Neuron (in vitro differentiated cells): ENCODE results near the gene RPN1.
"Not testable (repeated sequence)": the region's sequence is repeated elsewhere in the genome, so short reads cannot be mapped to it uniquely, and the experiment has no call there.

ENCODE experiments used
- H2AFZ ChIP-seq: one replicate; pipeline ENCODE4 v1.6.1; 2013; ENCODE audit warnings: low read depth, mild to moderate bottlenecking, inconsistent platforms, low read length, moderate library complexity
- H3K27me3 ChIP-seq: one replicate; pipeline ENCODE4 v1.6.1; 2013; ENCODE audit warnings: low read length; ENCODE audit not compliant: insufficient read depth
- H3K36me3 ChIP-seq: one replicate; pipeline ENCODE4 v1.6.1; 2013; ENCODE audit warnings: low read length; ENCODE audit not compliant: insufficient read depth
- H3K4me1 ChIP-seq: one replicate; pipeline ENCODE4 v1.6.1; 2013; ENCODE audit warnings: low read length; ENCODE audit not compliant: insufficient read depth
- H3K4me3 ChIP-seq: 2 replicates; pipeline ENCODE4 v1.5.1; 2013; ENCODE audit warnings: mild to moderate bottlenecking, low read length, moderate library complexity
- H3K9me3 ChIP-seq: one replicate; pipeline ENCODE4 v1.6.1; 2013; ENCODE audit warnings: low read length

The RPN1 gene

GRCh38 chr3:128591738-128592426, 58.7 kb downstream of the RPN1 start:
- Histone ChIP-seq H3K9me3 (peaks cover 2% of the 10 kb centered on the region), H3K36me3 (no peaks in the 10 kb centered on the region), H3K4me1 (peaks cover 19% of the 10 kb centered on the region), H3K4me3 (no peak overlapping the region), H3K27me3 (no peaks in the 10 kb centered on the region), H2AFZ (no peak overlapping the region)

- H2AFZ ChIP-seq = no peak overlapping the region
- H3K9me3 ChIP-seq = peaks cover 2% of the 10 kb centered on the region
- H3K36me3 ChIP-seq = no peaks in the 10 kb centered on the region
- H3K4me1 ChIP-seq = peaks cover 19% of the 10 kb centered on the region
- H3K4me3 ChIP-seq = no peak overlapping the region
- H3K27me3 ChIP-seq = no peaks in the 10 kb centered on the region
These were observed 59.7 kb downstream of the RPN1 start for GRCh38 chr3:128590948-128591347.

DNA sequence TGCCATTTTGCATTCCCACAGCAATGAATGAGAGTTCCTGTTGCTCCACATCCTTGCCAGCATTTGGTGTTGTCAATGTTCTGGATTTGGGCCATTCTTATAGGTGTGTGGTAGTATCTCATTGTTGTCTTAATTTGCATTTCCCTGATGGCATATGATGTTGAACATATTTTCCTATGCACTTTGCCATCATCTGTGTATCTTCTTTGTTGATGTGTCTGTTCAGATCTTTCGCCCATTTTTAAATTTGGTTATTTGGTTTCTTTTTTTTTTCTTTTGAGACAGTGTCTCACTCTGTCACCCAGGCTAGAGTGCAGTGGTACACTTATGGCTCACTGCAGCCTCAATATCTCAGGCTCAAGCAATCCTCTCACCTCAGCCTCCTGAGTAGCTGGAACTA, 60.6 kb downstream of the RPN1 start:
- H2AFZ ChIP-seq, H3K27me3 ChIP-seq, H3K36me3 ChIP-seq, H3K4me3 ChIP-seq, H3K9me3 ChIP-seq: not testable (repeated sequence)
- H3K4me1 ChIP-seq = peaks cover 19% of the 10 kb centered on the region

- Histone ChIP-seq H3K4me3 (no peak overlapping the region), H3K4me1 (peaks cover 7% of the 10 kb centered on the region), H3K9me3 (peaks cover 2% of the 10 kb centered on the region), H2AFZ (no peak overlapping the region), H3K36me3 (no peaks in the 10 kb centered on the region), H3K27me3 (no peaks in the 10 kb centered on the region)
These were observed 62.5 kb downstream of the RPN1 start for GRCh38 chr3:128588147-128588546.

- H3K36me3 ChIP-seq = no peaks in the 10 kb centered on the region
- no peaks in the 10 kb centered on the region for H3K4me1 ChIP-seq
- peaks cover 2% of the 10 kb centered on the region for H3K9me3 ChIP-seq
- no peak overlapping the region for H2AFZ ChIP-seq
- H3K27me3 ChIP-seq = no peaks in the 10 kb centered on the region
- H3K4me3 ChIP-seq = no peak overlapping the region
These were observed 63.2 kb downstream of the RPN1 start for GRCh38 chr3:128587391-128587790.

GRCh38 chr3:128586932-128587331, 63.7 kb downstream of the RPN1 start:
- not testable (repeated sequence) for H3K27me3 ChIP-seq, H3K36me3 ChIP-seq, H3K4me3 ChIP-seq, H3K9me3 ChIP-seq, H3K4me1 ChIP-seq, H2AFZ ChIP-seq

DNA sequence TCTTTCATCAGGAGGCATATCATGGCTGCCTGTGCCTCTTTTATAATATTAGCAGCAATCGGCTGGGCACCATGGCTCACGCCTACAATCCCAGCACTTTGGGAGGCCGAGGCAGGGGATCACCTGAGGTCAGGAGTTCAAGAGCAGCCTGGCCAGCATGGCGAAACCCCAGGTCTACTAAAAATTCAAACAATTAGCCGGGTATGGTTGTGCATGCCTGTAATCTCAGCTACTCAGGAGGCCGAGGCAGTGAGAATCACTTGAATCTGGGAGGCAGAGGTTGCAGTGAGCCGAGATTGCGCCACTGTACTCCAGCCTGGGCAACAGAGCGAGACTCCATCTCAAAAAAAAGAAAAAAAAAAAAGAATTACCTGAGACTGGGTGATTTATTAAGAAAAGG, 64.2 kb downstream of the RPN1 start:
- H3K27me3 ChIP-seq, H3K9me3 ChIP-seq, H2AFZ ChIP-seq, H3K36me3 ChIP-seq, H3K4me1 ChIP-seq, H3K4me3 ChIP-seq: not testable (repeated sequence)

DNA sequence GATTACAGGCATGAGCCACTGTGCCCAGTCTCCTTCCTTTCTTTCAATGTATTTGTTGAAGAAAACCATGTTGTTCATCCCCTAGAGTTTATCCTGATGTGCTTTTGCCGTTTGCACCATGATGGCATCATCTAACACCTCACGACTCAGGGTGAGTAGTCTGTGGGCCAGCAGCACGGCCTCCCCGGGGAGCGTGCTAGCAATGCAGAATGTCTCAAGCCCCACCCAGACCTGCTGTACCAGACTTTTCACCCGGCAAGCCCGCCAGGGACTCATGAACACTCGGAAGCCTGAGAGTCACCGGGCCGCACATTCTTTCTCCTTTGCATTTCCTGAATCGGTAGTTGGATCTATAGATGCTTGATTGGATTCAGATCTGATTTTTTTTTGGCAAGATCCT, 64.6 kb downstream of the RPN1 start:
- Histone ChIP-seq H3K4me1 (no peaks in the 10 kb centered on the region), H3K36me3 (no peaks in the 10 kb centered on the region), H3K4me3 (no peak overlapping the region), H3K27me3 (no peaks in the 10 kb centered on the region), H2AFZ (no peak overlapping the region), H3K9me3 (peaks cover 1% of the 10 kb centered on the region)

GRCh38 chr3:128585189-128585588, 65.4 kb downstream of the RPN1 start:
- no peaks in the 10 kb centered on the region for H3K9me3 ChIP-seq
- no peak overlapping the region for H2AFZ ChIP-seq
- no peaks in the 10 kb centered on the region for H3K36me3 ChIP-seq
- no peaks in the 10 kb centered on the region for H3K4me1 ChIP-seq
- H3K27me3 ChIP-seq = no peaks in the 10 kb centered on the region
- H3K4me3 ChIP-seq = no peak overlapping the region

DNA sequence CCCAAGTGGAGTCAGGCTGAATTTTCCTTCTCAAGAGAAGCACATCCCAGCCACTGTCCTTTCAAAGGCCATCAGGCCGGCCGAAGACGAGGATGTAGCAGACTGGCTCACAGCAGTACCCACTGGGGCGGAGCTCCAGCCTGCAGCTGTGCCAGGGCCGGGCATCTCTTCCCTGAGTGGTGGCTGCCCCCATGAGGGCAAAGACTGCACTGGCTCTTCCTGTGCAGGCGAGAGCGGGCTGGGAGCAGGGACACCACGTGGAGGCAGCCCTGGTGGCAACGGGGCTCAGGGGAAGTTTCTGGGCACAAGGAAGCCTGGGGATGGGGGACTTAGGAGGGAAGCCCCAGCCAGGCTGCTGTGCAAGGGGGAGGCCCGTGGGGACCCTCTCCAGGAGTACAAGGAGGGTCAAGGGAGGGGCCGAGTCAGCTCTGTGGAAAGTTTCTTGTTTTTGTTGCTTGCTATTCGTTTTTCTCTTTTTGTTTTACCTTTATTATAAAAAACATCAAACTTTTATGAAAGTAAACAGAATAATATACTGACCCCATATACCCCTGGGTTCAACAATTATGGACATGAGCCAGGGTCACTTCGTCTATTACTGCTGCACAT, 66.1 kb downstream of the RPN1 start:
- Histone ChIP-seq H3K4me1 (no peaks in the 10 kb centered on the region), H3K9me3 (peaks cover 3% of the 10 kb centered on the region), H3K4me3 (no peak overlapping the region), H2AFZ (no peak overlapping the region), H3K27me3 (no peaks in the 10 kb centered on the region), H3K36me3 (no peaks in the 10 kb centered on the region)

DNA sequence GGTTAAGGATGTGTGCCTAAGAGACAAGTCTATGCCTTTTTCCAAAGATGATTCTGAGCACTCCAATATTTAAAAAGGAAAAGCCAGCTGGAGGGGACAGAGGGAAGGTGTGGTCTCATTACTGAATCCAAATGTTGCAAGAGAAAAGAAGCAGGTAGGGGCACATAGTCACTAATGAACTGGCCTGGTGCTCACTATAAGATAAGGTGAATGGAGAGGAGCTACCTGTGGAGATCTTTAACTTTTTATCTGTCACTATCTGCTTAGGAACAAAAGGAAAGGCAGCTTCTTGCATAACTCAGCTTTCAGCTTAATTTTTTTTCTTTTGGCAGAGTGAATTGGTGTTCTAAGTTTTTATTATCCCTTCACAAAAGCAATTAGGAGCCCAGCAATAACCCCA, 69.1 kb downstream of the RPN1 start:
- Histone ChIP-seq H3K4me1 (peaks cover 13% of the 10 kb centered on the region), H3K9me3 (peaks cover 3% of the 10 kb centered on the region)

GRCh38 chr3:128579927-128580326, 70.7 kb downstream of the RPN1 start:
- Histone ChIP-seq H2AFZ (no peak overlapping the region), H3K4me1 (peaks cover 13% of the 10 kb centered on the region), H3K9me3 (peaks cover 3% of the 10 kb centered on the region), H3K4me3 (no peak overlapping the region), H3K27me3 (no peaks in the 10 kb centered on the region), H3K36me3 (no peaks in the 10 kb centered on the region)

More for the DNA sequence above, 69.1 kb downstream of the RPN1 start:
- Histone ChIP-seq H3K27me3 (no peaks in the 10 kb centered on the region), H2AFZ (no peak overlapping the region), H3K4me3 (no peak overlapping the region), H3K36me3 (no peaks in the 10 kb centered on the region)

- H3K4me1 ChIP-seq = peaks cover 13% of the 10 kb centered on the region
- no peaks in the 10 kb centered on the region for H3K36me3 ChIP-seq
- no peak overlapping the region for H3K4me3 ChIP-seq
- H3K27me3 ChIP-seq = no peaks in the 10 kb centered on the region
- H3K9me3 ChIP-seq = peaks cover 3% of the 10 kb centered on the region
- no peak overlapping the region for H2AFZ ChIP-seq
These were observed 72.3 kb downstream of the RPN1 start for GRCh38 chr3:128578346-128578745.

DNA sequence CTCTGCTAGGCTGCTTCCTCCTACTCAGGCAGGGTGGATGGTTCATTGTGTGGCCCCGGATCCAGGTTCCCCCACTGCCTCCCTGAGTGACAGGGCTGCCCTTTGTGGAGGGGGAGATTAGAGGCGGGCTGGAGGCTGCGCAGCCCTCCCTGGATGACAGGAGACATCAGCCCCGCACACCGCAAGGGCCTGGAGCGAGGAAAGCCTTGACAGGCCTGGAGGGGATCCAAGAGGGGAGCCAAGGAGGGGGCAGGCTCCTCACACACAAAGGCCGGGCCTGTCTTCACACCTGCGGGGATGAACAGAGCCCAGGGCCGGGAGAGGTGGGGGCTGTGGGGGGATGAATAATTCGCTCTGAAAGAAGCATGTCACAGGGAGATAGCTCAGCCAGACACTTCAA, 72.9 kb downstream of the RPN1 start:
- Histone ChIP-seq H3K4me1 (peaks cover 13% of the 10 kb centered on the region), H3K27me3 (no peaks in the 10 kb centered on the region), H3K36me3 (no peaks in the 10 kb centered on the region), H3K9me3 (peaks cover 3% of the 10 kb centered on the region), H2AFZ (no peak overlapping the region), H3K4me3 (no peak overlapping the region)
